Stimulated activated naive CD8-positive, alpha-beta T cell treated with anti-CD3 and anti-CD28 coated beads, Interleukin-15, Interleukin-2, amounts not matched to agents 100 U/mL and 50 U/mL, for 24 hours (primary cell): ENCODE measurements around the gene KLHL22.
"Not testable (repeated sequence)": the region's sequence is repeated elsewhere in the genome, so short reads cannot be mapped to it uniquely, and the experiment has no call there.

Experiments used
- ATAC-seq: fragments of 150-1000 bp; cut with Tn5 transposase; one replicate; pipeline ENCODE4 v1.10.0; 2021
- DNase-seq: peaks from one replicate; pipeline ENCODE4 v3.0.0; 2021

KLHL22 gene

DNA sequence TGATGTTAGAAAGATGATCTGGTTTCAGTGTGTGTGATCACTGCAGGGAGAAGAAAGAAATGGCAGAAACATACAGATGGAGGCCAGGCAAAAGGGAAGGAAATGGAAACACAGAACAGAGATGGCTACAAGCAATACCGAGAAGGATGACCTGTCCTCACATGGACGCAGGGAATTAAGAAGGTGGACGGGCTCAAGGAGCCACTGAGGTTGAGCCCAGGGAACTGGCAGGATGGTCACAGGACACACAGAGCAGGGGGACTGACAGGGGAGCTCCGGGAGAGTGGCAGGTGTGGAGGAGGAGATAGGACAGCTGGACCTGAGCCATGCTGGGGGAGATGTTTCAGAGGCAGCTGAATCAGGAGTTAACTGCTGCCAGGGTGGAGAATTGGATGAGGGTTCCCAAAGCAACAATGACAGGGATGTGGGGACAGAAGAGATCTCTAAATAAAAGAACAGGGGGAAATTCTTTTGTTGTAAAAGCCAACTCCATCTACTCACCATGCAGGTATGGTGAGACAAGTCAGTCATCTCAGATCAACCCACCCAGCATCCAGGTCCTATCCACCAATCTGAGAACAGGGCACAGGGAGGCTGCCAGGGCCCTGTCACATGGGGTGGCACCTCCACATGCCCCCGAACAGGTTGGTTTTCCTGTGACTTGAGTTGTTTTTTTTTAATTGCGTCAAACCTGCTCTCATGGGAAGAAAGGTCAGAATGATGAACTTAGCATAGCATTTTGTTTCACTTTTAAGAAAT is 26.3 kb downstream of the KLHL22 start:
- DNase-seq, result no peak
- peak; percentile 24 for ATAC-seq

DNA sequence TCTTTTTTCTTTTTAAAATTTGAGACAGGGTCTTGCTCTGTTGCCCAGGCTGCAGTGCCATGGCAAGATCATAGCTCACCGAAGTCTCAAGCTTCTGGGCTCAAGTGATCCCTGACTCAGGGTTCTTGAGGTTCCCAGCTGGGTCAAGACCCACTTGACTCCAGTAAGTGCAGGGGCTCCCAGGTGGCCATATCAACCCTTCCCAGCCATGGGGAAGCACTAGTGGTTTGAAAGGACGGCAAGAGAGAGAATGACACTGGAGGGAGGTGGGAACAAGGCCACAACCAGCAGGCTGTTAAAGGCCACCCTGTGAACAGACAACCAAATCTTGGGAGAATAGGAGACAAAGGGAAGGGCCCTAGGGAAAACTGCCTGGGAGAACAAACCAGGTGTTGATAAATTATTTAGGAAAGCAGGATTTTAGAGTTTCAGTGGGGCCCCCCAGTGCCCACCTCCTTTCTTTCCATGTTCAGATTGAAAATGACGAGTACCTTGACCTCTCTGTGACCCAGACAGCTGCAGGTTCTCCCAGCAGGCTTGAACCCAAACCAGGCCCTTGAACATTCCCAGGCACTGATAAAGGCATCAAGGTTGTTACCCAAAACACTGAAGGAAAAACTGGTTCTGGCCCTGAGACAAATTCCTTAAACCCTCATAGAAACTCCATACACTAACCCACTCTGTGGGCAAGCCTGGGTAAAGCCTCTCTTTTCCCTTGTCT is 28.8 kb downstream of the KLHL22 start:
- ATAC-seq (no peak), DNase-seq (no peak)

DNA sequence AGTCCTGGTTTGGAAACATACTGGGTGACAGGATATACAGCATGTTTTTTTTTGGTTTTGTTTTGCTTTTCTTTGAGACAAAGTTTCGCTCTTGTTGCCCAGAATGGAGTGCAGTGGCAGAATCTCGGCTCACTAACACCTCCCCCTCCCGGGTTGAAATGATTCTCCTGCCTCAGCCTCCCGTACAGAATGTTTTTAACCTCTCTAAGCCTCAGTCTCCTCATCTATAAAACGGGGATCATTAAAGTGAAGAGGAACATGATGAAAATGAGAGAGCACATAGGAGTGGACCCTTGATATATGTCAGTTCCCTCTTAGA is 29.9 kb downstream of the KLHL22 start:
- DNase-seq (no peak), ATAC-seq (no peak)

DNA sequence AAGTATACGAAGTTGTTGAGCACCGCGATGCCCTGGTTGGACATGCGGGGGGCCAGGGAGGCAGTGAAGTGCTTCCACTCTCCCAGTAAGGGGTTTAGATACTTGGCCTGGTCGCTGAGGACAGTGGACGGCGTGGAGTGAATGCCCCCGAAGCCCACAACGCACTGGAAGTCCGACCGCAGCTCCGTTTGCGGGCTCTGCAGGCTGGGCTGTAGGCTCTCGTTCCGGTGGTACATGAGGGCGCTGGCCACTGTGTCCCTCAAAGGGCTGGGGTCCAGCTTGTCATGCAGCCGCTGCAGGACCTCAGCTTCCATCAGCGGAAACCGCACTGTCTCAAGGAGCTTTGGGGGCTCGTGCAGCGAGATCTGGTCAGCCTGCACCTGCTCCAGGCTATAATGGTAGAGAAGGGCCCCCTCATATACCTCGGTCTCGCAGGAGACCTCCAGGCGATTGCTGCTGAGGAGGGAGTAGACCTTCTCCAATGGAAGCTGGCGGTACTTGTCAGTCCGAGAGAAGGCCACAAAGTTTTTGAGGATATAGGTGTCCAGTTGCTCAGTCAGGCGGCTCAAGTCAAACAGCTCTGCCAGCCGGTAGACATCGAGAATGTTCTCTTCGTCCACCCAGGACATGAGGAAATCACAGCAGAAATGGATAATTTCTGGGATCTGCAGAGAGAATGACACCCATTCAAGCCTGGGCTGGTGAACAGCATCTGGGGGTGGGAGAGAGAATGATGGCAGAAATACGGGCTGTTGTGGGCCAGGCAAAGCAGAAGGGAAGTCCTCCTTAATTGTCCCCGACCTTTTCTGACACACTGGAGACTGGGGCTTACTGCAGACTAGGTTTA is 30.5 kb downstream of the KLHL22 start:
- no peak for DNase-seq
- ATAC-seq, result no peak

DNA sequence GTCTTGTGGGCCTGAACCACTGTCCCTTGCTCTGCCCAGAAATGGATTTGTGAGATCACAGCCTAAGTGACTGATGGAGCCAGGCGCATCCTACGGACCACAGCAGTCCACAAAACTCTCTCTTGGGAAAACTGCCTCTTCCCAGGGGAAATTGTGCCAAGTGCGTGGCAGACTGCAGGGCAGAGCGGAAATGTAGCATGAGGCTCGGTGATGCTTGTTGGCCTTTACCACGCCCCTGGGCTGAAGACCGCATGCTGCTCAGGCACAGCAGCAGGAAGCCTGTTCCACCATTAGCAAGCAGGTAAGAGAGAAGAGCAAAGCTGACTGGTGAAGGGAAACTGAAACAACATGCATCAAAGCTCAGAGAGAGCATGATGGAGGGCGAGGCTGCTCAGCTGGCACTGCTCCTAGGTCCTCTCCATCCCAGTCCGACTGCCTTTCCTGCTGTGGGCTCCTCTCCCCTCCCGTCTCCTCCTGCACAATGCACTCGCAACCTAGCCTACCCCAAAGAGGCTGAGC is 31.4 kb downstream of the KLHL22 start:
- ATAC-seq (peak; percentile 86), DNase-seq (peak; percentile 55)

DNA sequence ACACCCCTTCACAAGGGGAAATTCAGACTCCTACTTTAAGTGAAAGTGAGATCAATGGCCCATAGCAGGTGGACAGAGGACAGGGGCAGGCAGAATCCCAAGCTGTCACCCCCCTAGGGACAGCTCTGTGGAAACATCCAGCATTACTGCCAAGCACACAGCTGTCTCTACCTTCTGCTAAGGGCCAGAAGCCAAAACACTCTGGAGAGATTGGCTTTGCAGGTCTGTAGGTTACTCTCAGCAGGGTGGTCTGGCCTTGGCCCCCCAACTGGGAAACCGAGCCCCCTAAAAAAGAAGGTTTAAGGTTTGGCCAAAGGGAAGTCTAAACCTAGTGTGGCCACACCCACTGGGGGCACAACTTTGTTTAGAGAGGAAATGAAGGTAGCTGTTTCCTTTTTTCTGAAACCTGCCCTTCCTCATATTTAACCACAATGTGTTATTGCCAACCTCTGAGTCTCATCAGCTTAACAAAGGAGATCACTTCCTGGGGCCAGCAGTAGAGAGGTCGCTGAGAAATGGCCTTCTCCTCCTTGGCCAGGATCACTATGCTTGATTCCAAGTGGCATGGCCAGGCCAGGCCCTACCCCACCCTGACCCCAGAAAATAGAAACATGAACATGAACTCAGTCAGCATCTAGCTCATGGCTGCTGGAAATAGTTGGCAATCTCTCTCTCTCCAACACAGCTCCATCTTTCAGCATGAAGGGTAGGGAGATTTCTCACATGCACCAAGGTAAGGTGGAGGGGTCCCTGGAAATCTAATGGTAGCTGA is 32.1 kb downstream of the KLHL22 start:
- peak; percentile 24 for DNase-seq
- peak; percentile 25 for ATAC-seq

DNA sequence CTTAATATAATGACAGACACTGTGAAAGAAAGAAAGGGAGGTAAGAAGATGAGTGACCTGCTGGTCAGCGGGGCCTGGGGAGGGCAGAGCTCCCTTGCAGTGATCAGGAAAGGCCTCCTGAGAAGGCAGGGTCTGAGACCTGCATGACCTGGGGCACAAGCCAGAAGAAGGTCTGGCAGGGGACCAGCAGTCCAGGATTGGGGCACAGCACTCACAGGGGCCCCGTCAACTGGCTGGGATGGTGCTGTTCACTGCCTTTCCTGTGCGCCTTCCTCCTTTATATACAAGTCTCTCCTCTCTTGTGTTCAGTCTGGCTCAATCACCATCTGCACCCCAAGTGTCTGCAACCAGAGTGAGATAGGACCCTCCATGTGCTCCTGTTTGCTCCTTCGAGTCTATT is 35.7 kb downstream of the KLHL22 start:
- ATAC-seq (no peak), DNase-seq (no peak)

DNA sequence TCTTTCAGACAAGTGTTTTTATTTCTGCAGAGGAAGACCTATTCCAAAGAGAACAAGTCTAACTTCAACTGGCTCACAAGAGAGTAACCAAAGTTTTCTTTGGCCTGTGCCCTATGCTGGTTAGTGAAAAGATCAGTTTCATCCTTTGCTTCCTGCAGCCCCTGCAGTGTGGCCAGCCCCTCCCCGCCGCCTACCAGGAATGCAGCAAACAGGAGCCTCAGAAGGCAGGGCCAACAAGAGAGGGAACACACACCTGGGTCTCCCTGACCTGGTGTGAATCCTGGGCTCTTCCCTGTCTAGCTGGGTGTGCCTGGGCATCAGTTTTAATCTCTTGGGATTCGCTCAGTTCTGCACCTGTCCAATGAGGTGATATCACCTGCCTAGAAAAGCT is 36.4 kb downstream of the KLHL22 start:
- ATAC-seq (no peak), DNase-seq (no peak)

DNA sequence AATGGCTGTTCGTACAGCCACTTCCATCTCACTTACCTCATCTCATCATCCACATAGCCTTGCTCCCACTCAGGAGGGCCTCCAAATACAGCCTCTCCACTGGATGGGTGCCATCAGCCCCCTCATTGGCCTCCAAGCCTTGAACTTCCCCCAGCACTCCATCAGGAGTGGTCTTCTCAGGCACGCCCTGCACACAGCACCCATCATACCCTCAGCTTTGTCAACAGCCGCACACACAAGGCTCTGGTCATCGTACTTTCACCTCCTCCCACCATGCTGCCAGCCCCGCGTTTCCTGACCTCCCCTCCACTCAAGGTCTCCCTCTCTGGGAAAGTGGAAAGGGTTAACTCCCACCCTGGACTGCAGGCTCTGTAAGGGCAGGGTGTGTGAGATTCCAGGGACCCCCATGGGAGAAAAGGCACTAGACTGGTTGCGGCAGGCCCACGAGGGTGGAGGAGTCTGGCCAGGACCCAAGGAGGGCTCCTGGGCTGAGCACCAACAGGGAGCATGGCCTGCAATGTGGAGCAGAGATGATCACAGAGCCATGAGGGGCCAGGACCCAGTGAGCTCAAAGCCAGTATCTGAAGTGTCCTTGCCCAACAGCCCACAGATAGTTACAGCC is 37.0 kb downstream of the KLHL22 start:
- DNase-seq (no peak), ATAC-seq (no peak)

DNA sequence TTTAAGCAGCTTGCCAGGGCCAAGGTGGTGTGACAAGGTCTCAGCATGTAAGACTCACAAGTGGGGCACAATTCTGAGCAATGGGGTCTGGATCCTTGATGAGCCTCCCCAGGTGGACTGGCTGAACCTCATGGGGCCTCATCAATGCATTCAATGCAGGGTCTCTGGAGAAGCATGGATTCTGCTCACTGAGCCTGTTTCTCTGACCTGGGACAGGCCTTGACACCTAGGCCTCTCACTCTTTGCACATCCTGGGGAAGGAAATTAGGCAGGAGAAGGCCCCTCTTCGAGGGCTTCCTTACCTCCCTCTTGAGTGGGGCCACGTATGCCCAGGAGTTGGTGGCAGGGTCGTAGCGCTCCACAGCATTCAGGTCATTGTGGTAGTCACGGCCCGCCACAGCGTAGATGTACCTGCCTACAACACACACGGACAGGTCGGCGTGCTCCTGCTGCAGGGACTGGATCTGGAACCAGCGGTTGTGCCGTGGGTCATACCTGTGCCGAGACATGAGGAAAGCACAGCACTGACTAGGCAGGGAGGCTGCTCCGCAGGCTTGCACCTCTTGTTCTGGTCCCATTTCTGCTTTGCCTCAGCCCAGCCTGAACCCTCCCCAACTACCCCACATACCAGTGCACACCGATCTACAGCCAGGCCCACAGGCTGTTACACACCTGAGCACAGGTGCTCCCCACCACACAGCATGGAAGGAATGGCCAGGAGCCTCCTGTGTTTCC is 37.9 kb downstream of the KLHL22 start:
- no peak for ATAC-seq
- DNase-seq, result no peak

DNA sequence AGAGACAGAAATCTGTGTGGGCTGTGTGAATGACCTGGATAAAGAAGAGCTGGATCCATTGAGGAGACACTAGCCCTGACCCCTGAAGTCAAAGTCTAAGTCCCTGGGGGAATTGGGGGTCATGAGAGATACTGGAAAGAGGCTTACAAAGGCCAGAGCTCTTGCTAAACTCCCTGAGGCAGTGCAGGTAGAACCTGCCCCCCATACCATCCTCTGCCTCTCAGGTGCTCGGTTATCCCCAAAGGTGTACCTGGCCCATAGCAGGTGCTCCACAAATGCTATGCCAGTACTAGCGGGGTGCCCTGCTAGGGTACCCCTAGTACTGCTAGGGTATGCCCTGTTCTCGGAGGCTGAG is 38.9 kb downstream of the KLHL22 start:
- no peak for ATAC-seq
- DNase-seq, result no peak

DNA sequence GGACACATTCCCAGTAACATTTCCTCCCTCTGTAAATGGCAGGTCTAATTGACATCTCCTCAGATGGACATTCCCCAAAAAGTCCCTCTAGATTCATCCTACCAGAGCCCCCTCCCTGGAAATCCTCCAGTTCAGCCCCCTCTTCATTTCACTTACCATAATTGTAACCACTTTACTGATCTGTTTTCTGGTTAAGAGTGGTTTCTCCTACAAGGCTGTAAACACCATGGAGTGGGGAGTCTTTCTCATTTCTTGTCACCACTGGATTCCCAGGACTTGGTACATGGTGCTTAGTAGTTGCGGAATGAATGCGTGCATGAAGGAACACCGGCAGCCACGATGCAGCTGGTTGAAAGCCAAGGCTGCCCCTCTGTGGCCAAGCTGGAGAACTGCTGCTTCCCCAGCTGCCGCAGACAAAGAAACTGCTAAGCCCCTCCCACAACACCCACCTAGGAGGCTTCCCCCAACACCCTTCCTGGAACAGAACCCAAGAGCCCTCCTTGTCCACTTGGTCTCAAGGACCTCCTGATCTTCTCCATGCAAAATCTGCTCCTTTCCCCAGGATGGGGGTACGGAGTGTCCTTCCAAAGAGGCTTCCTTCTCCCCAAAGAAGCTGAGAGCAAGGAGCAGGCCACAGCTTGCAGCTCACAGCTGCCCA is 39.4 kb downstream of the KLHL22 start:
- peak; percentile 90 for ATAC-seq
- peak; percentile 79 for DNase-seq

DNA sequence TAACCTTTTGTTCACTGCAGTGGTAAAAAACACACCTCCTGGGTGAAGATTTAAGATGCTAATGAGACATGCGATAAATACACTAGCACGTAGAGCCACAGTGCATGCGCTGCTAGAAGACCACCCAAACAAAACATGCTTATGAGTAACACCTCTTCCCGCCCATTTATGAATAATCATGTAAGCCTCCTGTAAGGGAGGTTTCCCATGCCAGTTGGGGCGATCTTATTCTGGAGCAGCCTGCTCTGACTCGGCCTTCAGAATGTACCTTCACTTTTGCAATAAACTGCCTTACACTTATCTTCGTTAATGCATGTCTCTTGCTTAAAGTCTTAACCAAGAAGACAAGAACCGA is 39.9 kb downstream of the KLHL22 start:
- DNase-seq (no peak), ATAC-seq (no peak)

DNA sequence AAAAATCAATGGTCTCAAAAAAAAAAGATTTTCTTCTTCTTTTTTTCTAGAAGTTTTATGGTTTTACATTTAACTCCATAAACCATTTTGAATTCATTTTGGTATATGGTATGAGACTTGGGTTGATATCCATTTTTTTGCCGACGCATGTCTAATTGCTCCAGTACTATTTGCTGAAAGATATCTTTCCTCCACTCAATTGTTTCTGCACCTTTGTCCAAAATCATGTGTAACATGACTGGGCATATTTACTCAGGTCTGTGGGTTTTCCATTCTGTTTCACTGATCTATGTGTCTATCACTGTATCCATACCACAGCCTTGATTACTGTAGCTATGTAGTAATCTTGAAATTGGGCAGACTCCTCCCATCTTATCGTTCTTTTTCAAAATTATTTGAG is 42.4 kb downstream of the KLHL22 start:
- DNase-seq (no peak), ATAC-seq (no peak)

DNA sequence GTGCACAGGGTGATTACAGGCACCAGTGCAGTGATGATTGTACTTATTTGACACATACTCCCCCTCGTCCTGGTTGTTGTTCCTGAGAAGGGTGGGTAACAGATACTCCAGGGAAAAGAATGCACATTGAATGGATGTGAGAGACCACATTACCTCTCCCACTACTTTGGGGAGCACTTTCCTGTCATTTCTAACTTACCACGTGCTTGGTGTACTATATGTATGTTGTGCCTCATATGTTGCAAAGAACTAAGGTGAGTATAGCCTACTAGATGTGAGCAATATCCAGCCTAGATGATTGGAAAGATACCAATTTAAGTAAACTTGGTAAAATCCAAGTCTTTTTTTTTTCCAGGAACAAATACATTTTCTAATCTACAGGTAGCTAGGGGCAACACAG is 43.7 kb downstream of the KLHL22 start:
- no peak for ATAC-seq

DNA sequence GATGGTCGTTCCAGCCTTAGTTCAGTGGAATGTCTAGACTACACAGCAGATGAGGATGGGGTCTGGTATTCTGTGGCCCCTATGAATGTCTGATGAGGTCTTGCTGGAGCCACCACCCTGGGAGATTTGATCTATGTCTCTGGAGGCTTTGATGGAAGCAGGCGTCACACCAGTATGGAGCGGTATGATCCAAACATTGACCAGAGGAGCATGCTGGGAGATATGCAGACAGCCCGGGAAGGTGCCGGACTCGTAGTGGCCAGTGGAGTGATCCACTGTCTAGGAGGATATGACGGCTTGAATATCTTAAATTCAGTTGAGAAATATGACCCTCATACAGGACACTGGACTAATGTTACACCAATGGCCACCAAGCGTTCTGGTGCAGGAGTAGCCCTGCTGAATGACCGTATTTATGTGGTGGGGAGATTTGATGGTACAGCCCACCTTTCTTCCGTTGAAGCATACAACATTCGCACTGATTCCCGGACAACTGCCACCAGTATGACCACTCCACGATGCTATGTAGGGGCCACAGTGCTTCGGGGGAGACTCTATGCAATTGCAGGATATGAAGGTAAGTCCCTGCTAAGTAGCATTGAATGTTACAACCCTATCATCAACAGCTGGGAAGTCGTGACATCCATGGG is 44.3 kb downstream of the KLHL22 start:
- not testable (repeated sequence) for DNase-seq, ATAC-seq

More for the DNA sequence above, 43.7 kb downstream of the KLHL22 start:
- no peak for DNase-seq

DNA sequence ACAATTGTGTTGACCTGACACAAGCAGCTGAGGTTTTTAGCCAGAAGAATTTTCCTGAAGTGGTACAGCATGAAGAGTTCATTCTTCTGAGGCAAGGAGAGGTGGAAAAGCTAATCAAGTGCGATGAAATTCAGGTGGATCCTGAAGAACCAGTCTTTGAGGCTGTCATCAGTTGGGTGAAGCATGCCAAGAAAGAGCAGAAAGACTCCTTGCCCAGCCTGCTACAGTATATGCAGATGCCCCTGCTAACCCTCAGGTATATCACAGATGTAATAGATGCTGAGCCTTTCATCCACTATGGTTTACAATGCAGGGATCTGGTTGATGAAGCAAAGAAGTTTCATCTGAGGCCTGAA is 45.1 kb downstream of the KLHL22 start:
- DNase-seq, result no peak
- ATAC-seq, result no peak

DNA sequence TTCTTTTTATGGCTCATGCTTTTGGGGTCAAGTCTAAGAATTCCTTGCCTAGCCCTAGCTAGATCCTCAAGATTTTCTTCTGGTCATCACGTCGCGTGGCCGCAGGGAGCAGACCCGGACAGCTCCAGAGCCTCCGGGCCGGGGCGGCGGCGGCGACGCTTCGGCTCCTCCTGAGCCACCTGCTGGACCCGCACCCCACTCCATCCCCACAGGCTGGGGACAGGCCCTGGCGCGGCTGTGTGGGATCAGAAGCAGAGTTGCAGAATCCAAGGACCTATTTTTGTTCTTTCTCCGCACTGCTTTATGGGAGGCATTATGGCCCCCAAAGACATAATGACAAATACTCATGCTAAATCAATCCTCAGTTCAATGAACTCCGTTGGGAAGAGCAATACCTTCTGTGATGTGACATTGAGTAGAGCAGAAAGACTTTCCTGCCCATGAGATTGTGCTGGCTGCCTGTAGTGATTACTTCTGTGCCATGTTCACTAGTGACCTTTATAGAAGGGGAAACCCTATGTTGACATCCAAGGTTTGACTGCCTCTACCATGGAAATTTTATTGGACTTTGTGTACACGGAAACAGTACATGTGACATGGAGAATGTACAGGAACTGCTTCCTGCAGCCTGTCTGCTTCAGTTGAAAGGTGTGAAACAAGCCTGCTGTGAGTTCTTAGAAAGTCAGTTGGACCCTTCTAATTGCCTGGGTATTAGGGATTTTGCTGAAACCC is 45.6 kb downstream of the KLHL22 start:
- ATAC-seq (no peak), DNase-seq (no peak)

DNA sequence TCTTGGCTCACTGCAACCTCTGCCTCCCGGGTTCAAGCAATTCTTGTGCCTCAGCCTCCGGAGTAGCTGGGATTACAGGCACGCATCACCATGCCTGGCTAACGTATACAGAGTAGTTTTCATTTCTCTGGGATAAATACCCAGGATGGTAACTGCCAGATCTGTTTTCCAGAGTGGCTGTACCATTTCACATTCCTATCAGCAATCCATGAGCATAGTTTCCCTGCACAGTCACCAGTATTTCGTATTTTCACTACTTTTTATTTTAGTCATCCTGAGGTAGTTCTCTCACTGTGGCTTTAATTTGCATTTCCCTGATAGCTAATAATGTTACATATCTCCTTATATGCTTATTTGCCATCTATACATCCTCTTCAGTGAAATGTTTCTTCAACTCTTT is 47.0 kb downstream of the KLHL22 start:
- ATAC-seq, result no peak
- no peak for DNase-seq
